Measurements from ENCODE around the gene UBE2N.

The UBE2N gene

DNA sequence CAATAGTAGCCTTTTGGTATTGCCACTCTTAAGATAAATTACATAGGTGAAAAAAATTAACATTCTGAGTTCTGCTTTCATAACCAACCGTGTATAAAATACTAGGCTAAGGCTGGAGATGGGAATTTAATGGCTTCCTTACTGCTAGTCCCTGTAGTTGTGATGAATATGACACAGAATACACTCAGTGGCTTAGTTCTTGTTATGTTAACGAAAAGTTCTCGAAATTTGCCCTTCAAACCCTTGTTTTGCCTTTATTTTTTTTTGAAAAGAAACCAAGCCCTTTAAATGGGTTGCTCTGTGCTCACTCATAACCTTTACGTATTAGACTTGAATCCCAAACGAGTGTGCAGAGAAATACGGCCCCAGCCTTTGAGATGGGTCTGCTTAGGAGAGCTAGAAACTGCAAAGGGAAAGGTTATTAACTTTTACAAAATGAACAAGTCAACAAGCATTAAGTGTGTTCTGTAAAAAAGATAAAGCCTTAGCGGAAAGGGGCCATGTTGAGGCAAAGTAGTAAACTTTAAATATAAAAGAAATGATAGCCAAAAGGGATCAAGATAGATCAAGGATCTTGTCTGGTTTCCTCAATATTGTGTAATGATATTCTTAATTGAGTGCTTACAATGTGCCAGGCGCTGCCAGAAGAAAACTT, 62.3 kb downstream of the UBE2N start:
- no peak for DNase-seq

DNA sequence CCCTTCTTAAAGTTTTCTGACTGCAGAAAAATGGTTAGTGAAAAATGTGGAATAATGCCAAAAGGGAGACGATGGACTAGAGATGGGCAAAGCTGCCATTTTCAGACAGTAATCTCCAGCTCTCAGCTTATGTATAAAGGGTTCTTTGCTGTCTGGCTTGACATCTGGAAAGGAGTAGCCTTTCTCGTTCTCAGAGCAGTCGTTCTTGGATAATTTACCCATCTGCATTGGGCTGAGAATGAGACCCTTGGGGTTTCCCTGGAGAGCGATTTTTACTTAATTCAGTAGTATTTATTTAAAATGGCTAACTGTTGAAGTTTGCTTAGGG, 62.8 kb downstream of the UBE2N start:
- no peak for DNase-seq

DNA sequence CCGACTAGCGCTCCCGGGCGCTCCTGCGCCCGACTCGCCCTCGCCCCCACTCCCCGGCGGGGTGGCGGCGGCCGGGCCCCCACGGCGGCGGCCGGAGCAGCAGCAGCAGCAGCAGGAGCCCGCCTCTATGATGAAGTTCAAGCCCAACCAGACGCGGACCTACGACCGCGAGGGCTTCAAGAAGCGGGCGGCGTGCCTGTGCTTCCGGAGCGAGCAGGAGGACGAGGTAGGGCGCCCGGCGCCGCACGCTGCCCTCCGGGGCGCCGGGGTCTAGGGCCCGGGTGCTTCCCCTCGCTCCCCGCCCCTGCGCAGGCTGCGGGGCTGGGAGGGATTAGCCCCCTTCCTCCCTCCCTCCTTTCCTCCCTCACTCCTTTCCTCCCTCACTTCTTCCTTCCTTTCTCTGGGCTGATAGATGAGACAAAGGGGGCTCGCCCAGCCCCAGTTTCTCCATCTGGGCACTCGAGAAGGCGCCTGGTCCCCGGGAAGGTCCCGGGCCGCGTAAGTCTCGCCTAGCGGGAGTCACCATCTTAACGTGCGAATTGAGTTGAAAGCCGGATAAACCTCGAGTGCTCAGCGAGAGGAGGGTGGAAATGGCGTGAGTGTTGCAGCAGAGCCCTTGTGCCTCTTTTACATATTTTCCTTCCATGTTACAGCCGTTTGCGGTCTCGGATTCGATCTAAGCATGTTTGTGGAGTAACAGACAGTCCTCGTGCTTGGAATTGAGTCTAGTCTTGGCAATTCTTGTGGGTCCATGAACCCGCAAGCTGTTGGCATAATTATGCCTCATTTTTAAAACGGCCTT, 63.4 kb downstream of the UBE2N start:
- DNase-seq: peak; percentile 33

DNA sequence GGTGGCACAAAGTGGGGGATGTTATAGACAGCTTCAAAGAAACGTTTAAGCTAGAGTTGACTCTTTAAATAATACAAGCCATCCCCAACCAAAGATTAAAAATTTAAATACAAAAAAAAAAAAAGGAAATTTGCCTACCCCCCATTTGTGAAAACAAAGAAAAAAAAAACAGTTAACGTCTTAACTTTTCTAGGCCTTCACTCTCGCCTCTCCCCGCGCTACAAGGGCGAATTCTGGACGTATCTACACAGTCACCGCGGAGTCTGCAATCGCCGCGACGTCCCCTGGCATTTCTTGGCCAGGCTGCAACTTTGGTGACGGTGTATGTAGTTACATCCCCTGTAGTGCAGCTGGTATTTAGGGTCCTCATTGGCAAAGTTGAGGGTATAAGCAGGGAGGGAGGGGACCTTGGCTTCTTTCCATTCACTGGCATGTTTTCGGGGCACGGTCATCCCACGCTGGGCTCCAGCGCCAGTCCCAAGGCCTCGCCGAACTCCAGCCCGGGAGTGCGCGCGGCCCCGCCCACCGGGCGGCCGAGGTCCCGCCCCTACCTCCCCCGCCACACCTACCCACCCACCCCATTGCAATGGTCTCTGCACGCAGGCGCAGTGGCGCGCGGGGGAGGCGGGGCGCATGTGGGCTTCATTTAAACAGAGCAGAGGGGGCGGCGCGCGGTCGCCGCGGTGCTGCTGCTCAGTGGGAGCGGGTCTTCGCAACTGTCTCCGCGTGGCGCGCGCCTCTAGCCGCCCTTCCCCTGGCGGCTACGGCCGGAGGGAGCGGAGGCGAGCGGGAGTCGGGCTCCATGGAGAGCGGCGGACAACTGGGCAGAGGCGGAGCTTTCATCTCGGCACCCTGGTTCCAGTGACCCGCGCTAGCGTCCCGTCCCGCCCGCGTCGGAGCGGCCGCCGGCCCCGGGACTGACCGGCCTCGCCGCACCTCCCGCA, 64.2 kb downstream of the UBE2N start, which contains the start of gene NUDT4:
TSS of gene NUDT4 (plus strand) at position 674 of the 944 bp plus-strand sequence. CDS start 398 bp downstream, outside the sequence.
- peak; percentile 99 for DNase-seq

DNA sequence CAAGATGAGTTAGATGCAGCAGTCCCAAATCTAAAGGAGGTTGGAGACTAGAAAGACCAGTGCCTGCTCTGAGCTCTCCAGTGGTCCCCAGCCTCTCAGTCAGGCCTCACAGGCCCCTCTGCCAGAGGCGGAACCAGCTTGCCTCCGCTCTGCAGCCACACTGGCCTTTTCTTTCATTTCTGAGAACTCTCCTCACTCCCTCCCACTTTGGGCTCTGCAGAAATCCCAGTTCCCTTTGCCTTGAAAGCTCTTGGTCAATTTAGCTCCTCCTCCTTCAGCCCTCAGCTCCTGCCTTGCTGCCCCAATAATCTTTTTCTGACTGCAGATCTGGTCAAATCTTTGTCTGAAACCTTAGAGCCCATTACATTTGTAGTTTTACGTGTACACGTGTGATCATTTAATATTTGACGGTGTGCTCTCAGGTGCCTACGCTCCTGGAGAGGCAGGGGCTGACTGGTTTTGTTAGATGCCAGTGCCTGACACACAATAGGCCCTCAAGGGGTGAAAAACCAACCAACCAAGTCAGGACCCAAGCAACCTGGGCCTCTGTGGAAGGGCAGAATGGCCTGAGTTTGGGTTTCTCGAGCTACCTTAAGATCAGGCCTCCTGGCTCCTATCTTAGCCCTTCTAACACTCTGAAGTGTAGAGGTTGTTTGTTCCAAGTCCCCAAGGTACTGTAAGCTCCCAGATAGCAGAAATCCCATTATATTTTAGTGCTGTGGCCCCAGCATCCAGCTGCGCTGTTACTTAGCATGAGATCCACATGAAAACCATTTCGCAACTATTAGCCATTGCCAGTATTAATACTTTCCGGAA, 65.1 kb downstream of the UBE2N start:
- no peak for DNase-seq

DNA sequence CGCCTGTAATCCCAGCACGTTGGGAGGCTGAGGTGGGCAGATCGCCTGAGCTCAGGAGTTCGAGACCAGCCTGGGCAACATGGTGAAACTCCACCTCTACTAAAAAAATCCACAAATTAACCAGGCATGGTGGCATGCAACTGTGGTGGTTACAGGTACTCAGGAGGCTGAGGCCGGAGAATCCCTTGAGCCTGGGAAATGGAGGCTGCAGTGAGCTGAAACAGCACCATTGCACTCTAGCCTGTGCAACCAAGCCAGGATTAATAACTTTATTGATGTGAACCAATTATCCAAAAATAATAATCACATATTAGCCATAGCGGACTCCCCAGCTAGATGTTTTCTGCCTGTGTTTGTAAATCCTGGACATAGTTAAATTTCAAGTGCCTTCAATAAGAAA, 65.8 kb downstream of the UBE2N start:
- no peak for DNase-seq

DNA sequence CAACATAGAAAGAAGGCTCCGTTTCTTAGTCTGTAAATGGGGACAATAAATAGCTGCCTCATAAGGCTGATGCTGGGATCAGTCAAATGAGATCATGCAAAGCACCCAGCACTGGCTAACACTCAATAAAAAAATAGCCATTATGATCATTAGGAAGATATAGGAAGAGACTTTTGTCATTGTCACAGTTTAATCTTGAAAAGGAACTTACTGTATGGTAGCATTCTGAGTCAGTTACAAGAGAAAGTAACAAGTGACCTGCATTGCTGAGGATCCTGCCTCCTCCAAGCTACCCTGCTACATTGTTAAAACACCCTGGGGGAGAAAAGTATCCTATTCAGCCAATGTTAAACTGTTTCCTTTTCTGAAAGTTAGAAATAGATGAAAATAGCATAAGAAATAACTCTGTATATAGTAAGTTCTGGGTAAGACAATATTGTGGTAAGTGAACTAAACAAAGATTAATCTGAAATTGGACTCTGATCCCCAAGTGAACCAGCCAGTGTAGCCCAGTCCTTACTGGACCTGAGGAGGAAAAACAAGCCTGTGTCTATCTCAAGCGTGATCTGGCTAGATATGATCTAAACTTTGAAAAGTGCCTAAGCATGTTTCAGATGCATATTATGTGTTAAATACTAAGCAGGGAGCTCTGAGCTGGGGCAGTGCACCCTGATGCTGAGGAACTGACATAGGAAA, 67.6 kb downstream of the UBE2N start:
- DNase-seq: no peak

DNA sequence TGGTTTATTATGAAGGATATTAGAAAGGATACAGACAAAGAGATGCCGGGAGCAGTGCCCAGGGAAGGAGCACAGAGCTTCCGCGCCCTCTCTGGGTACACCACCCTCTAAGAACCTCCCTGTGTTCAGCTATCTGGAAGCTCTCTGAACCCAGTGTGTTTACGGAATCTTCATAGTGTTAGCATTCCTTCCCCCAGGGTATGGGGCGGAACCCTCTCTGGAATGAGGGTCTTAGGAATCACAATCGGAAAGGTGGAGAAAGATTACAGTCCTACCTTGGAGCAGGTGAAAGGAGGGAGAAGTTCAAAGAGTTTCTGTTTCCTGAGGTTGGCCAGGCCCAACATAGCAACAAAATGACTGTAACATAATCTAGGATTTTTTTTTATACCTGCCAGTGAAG, 70.8 kb downstream of the UBE2N start:
- no peak for DNase-seq

DNA sequence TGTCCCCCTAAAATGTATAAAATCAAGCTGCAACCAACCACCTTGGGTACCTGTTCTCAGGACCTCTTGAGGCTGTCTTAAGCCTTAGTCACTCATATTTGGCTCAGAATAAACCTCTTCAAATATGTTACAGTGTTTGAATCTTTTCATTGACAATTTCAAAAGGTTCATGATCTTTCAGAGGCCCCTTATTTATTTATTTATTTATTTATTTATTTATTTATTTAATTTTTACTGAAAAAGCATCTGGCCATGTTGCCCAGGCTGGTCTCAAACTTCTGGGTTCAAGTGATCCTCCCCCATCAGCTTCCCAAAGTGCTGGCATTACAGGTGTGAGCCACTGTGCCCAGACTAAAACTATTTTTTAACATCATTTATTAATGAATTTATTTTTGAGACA, 72.2 kb downstream of the UBE2N start:
- DNase-seq: no peak

DNA sequence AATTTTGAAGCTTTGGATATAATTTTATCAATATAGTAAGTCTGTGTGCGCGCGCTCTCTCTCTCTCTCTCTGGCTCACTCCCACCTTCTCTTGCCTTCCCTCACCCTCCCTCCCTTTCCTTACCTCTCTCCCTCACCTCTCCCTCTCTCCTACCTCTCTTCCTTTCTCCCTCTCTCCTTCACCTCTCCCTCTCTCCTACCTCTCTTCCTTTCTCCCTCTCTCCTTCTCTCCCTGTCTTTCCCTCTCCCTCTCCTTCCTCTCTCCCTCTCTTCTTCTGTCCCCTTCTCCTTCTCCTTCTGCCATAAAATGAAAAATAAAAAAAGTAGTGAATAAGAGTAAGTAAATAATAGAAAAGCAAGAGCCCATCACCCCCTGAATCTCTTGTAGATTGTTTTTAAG, 73.0 kb downstream of the UBE2N start:
- DNase-seq: no peak

DNA sequence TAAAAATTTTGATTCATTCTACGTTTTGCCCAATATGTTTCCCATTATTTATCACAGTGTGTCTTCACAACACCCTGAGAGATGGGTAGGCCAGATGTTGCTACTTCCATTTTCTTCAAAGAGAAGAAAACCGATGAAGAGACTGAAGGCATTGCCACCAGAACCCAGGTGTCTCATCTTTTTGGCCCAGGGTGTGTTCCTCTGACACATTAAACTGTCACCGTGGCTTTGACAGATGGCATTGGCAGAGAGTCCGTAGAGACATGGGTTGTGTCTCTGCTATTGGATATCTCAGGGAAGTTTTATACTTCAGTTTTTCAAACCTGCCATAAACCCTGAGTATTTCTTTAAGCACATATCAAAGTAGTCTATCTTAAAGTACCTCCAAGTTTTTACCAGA, 75.3 kb downstream of the UBE2N start:
- no peak for DNase-seq

DNA sequence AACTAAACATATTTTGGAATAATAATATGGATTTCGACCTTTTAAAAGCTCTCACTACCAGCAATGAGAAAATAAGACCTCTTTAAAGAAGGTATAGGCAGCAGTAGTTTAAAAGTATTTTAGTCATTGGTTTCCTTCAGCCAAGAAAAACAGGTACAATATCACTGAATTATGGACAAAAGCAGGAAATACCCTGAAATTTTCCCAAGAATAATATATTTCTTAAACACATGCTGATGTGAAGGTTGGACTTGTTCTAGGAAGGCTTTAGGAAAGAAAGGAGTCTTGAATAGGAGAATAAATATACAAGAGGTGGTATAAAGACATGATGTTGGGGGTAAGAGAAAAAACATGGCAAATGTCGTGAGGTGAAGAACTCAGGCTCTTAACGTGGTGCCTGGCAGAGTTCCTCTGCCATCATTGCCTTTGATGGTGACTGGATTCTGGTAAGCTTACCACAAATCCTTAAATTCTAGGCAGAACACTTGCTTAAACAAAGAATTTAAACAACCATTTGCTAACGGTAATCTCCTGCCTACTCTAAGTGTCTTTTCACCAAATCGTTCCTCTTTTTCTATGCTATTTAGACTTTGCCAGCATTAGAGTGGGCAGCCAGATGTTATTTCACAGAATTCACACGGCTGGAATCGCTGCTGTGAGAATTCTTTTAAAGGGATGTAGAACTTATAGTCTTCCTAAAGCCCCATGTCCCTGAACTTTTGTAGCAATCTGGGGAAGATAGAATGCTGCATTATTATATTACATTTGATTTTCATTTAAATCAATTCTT, 75.9 kb downstream of the UBE2N start:
- no peak for DNase-seq

DNA sequence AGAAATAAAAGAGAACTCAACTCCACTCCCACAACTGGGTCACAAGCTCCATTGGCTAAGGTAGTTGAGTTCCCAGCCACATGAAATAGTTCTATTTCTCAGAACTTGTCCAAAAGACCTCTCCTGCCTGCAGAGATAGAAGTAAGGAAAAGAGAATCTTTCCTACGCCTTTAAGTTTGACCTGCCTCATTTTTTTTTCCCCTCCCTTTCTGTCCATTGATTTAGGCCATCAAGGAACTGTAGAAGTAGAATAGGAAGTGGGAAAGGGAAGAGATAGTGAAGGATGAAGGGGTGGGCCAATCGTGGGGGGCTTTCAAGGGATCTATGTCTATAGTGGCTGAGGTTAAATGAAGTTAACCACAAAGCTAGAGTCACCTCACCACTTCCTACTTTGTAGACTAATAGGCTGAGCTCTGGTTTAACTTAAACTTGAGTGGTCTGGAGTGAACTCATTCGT, 77.9 kb downstream of the UBE2N start:
- DNase-seq: no peak

DNA sequence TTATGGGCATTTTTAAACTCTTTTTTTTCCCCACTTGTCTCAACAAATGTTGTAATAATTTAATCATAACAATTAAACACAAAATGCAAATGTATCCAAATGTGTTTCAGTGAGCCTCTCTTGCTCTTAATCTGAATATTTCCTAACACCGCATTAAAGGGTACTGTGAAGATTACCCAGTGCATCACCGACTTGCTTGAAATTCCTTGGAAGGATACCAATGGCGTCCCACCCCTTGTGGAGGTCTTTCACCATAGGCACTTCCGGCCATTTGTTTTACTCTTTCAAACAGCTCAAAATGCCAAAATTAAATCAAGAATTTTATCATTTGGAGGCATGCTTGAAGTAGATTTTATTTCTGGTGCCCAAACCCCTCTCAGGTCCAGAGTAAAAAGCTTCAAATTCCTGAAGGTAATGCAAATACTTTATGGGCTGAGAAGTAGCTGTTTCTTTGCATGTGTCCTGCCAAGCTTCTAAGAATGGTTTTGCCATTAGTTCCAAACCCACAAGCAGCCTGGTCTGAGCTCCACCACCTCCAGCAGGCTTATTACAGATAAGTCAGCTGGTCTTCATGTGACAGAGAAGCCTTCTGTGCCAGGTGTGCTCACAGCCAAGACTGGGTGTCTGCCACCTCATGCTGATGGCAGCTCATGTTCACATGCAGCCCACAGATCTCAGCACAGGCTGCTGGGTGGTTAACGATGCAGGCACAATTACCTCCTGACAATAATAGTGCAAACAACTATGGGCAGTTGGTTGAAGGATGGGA, 80.4 kb downstream of the UBE2N start:
- no peak for DNase-seq

DNA sequence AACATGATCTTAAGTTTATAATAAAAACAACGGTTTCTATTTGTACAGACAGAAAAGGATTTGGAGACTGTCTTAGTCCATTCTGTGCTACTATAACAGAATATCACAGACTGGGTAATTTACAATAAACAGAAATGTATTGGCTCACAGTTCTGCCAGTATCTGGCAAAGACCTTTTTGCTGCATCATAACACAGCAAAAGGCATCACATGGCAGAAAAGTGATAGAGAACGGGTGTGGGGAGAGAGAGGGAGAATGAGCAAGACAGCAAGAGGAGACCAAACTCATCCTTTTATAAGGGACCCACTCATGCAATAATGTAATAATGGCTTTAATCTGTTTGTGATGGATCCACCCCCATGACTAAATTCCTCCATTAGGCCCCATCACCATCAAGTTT, 81.1 kb downstream of the UBE2N start:
- DNase-seq: no peak

DNA sequence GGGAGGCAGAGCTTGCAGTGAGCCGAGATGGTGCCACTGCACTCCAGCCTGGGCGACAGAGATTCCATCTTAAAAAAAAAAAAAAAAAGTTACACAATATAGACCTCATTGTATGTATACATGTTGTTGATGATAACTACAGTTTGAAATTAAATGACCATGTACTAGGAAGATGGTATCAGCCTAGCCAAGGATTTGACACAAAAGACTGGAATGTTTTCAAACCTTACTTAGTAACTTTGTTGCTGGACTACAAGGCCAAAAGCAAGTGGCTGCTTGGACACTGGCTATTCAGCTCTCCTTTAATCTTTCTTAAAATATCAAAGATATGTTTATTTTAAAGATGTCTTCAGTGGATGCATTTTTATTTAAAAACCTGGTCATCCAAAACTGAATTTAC, 82.9 kb downstream of the UBE2N start:
- DNase-seq: no peak

DNA sequence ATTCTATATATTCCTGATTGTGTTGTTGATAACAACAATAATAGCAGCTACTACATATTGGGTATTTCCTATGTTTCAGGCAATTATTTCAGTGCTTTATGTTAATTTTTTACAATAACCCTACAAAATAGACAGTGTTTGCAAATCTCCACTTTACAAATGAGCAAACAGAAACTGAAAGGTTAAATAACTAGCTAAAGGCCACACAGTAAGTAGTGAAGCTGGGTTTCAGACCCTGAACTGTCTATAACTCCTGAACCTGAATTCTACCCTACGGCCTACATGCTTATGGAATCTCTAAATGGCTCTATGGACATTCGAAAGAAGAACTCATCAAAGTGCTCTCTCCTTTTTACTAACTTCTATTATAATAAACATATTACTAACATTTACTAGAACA, 83.7 kb downstream of the UBE2N start:
- no peak for DNase-seq

DNA sequence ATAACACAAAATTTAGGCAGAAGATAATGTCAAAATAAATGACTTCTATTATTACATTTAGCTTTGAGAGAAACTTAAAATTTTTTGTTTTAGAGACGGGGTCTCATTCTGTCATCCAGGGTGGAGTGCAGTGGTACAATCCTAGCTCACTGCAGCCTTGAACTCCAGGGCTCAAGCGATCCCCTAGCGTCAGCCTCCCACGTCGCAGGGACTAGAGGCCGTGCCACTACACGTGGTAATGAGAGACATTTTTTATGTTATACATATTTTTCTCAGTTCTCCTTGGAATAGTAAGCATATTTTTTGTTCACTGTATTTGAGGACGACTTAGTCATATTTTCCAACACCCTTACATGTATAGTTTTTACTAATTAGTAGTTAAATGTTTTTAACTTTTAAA, 85.5 kb downstream of the UBE2N start:
- DNase-seq: no peak
